Hematopoietic multipotent progenitor cell treated with erythropoietin and hydrocortisone succinate and interleukin-3 and kit ligand, for 6 days (in vitro differentiated cells): ENCODE measurements around the gene FAM193B.

Experiments used
- DNase-seq: peaks from one replicate; pipeline ENCODE4 v3.0.0-alpha.2; 2015

FAM193B gene

DNA sequence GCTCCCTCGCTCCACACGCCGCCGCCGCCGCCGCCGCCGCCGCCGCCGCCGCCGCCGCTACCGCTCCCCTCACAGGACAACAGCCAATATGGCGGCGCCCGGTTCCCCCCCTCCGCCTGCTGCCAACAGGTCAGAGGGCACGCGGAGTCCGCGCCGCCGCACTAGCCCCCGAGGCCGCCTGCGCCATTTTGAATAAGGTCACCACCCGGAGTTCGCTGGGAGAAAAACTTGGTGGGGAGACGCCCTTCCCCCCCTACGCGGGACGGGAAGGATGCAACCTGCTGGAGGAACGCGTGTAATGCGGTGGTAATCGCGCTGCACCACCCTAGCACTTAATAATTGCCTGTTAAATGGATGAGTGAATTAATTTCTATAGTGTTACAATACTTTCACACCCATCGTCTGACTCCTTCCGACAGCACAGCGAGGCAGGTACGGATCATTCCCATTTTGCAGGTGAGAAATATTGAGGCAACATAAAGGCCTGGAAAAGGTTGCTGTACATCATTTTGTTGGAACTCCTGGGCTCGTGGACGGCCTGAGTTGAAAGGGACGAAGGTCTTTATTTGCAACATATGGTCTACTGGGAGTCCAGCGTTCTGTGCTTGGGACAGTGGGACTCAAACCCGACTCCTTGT lies at the start of gene FAM193B:
FAM193B (minus strand) TSS at position 90 of the 638 bp plus-strand sequence. CDS start 105 bp downstream, outside the sequence.
- DNase-seq: peak; percentile 96

- DNase-seq: no peak
These were observed 49.8 kb upstream of the FAM193B start for GRCh38 chr5:177604116-177604521.

- no peak for DNase-seq
These were observed 49.3 kb upstream of the FAM193B start for GRCh38 chr5:177603631-177604030.

- DNase-seq: no peak
These were observed 48.1 kb upstream of the FAM193B start for GRCh38 chr5:177602458-177602830.

GRCh38 chr5:177601577-177602457 lies 47.5 kb upstream of the FAM193B start:
- DNase-seq: peak; percentile 30

DNA sequence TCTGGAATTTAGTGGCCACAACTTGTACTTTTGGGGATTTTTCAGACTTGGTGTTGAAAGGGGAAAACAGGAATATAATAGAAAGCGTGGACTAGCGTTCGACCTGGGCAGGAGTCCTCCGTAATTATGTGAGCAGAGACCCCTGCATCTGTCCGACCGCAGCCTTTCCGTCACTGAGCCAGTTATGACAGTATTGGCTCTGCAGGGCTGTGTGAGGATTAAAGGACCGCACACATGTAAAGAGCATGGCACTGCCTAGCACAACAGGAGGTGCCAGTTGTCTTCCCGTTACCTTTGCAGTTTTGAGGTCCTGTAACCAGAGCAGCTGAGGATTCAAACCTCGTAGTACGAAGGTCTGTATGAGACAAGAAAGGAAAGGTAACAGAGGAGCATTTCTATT lies 46.8 kb upstream of the FAM193B start:
- no peak for DNase-seq

GRCh38 chr5:177600508-177601018 lies 46.2 kb upstream of the FAM193B start:
- DNase-seq: no peak

DNA sequence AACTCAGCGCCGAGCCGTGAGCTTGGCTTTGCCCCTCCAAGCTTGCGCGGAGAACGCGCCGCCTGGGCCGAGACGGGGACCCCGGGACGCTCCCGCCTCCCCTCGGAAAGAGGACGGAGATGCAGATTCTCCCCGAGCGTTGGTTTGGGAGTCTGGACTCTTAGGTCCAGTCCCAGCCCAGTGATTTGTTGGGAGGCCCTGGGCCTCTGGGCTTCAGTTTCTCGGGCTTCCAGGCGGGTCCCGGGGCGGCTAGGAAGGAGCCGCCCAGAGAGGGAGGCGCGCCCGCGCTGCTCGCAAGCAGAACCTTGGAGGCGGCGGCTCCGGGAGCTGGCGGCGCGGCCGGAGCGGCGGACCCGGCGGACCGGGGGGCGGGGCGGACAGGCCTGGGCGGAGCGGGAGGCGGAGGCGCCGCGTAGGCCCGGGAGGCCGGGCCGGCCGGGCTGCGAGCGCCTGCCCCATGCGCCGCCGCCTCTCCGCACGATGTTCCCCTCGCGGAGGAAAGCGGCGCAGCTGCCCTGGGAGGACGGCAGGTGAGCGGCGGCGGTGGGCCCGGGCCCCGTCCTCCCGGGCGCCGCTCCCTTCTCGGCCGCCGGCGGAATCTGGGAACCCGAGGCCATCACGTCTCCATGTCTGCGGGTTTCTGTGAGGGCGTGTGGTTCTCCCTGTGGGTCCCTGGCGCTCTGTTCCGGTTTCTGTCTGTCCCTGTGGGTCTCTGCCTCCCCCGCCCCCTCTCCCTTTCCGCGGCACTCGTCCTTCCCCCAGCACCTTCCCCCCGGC lies 45.6 kb upstream of the FAM193B start, which contains the start of gene B4GALT7:
B4GALT7 (plus strand) TSS at position 402 of the 777 bp plus-strand sequence; CDS start at position 481, 79 bp downstream.
- peak; percentile 90 for DNase-seq

- no peak for DNase-seq
These were observed 44.1 kb upstream of the FAM193B start for GRCh38 chr5:177598477-177598876.

DNA sequence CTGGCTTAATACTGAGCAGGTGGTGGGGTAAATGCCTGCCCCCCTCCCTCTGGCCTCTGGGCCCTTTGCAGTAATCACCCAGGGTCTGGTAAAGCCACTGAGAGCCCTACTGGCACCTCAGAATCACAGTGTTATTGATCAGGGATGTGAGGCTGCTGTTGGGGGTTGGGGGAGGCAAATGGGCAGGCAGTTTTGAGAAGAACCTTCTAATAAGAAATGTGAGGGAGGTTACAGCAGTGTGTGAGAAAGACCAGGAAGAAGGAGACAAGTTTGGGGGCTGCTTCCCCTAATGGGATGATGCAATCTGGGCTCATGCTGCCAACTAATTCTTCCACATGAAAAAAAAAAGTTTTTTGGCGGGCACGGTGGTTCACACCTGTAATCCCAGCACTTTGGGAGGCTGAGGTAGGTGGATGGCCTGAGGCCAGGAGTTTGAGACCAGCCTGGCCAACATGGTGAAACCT lies 42.4 kb upstream of the FAM193B start:
- DNase-seq: no peak

GRCh38 chr5:177595991-177596774 lies 41.8 kb upstream of the FAM193B start:
- DNase-seq: no peak

DNA sequence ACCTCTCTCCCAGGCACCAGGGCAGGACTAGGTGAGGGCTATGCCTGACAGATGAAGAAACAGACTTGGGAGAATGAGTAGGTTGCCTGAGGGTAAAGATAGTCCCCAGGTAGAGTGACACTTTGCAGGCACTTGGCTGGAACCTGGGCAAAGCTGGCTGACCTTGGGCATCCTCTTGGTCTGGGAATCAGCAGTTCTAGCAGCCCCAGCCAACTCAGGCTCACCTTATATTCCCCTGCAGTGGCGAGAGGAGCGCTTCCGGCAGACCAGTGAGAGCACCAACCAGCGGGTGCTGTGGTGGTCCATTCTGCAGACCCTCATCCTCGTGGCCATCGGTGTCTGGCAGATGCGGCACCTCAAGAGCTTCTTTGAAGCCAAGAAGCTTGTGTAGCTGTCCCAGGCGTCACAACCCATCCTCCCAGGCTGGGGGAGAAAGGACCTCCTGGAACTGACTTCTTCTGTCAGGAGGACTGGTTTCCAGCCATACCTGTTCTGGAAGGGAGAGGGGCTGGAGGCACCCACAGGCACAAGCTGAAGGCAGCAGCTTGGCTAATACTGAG lies 40.7 kb upstream of the FAM193B start:
- no peak for DNase-seq

GRCh38 chr5:177594071-177594470 lies 39.7 kb upstream of the FAM193B start:
- no peak for DNase-seq

DNA sequence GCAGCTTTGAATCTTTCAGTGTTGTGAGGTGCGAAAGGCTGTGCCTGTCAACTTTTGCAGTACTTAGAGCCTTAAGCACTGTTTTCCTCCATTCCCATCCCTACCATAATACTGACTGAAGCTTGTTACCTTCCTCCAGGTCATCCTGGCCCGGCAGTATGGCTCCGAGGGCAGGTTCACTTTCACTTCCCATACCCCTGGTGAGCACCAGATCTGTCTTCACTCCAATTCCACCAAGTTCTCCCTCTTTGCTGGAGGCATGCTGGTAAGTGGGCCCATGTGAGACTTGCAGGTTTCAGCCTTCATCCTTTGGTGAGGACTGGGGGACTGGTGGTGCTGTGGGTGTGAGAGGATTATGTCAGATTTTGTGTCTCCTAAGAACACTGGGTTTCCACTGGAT lies 39.1 kb upstream of the FAM193B start:
- no peak for DNase-seq

- DNase-seq: no peak
These were observed 38.5 kb upstream of the FAM193B start for GRCh38 chr5:177592905-177593304.

DNA sequence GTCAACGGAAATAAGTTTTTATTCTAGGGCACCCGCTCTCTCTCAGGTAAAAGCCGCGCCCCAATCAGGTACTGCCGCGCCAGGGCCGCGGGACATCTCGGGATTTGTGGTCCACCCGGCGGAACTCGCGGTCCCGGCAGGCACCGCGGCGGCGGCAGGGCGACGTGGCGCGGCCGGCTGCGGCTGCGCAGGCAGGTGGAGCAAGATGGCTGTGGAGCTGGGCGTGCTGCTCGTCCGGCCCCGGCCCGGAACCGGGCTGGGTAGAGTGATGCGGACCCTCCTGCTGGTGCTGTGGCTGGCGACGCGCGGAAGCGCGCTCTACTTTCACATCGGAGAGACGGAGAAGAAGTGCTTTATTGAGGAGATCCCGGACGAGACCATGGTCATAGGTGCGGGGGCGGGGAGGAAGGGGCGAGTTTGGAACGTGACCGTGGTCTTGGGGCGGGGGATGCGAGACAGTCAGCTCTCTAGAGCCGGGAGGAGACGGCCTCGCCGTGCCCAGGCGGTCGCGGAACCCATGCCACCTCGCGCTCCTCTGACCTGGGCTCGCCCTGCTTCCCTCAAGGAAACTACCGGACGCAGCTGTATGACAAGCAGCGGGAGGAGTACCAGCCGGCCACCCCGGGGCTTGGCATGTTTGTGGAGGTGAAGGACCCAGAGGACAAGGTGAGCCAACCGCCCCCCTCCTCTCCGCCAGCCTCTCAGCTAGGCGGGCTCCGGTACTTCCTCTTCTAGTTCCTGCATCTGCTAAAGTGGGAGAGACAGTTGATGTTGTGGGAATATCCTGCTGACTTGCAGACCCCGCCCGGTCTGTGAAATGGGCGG lies 37.9 kb upstream of the FAM193B start, which contains the start of gene TMED9:
TMED9 (plus strand) TSS at position 194 of the 825 bp plus-strand sequence; CDS start at position 206, 12 bp downstream.
- DNase-seq: peak; percentile 87

DNA sequence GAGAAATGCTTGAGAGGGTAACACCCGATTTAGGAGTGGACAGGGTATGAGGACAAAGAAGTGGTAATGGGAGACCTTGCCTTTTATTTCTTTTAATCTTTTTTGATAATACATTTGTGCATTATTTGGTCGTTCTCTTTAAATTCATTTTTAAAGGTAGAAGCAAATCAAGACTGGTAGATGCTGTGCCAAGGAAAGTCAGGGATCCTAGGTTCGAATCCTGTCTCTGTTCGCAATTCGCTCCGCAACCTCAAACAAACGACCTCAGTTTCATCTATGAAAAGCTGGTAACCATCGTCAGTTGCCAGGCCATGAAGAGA lies 37.3 kb upstream of the FAM193B start:
- no peak for DNase-seq

- DNase-seq: no peak
These were observed 36.0 kb upstream of the FAM193B start for GRCh38 chr5:177590406-177590805.

GRCh38 chr5:177588413-177588909 lies 34.1 kb upstream of the FAM193B start:
- no peak for DNase-seq

DNA sequence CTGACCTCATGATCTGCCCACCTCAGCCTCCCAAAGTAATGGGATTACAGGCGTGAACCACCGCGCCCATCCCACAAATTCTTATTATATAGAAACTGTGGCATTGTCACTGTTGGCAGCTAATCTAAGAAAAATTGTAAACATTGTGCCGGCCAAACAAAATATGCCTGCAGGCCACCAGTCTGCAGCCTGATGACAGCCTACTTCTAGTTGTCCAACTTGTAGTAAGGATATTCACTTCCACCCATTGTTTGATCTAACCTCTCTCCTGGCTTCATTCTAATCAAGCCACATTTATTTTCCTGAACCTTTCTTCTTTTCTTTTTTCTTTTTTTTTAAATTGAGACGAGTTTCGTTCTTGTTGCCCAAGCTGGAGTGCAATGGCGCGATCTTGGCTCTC lies 24.0 kb upstream of the FAM193B start:
- DNase-seq: no peak

DNA sequence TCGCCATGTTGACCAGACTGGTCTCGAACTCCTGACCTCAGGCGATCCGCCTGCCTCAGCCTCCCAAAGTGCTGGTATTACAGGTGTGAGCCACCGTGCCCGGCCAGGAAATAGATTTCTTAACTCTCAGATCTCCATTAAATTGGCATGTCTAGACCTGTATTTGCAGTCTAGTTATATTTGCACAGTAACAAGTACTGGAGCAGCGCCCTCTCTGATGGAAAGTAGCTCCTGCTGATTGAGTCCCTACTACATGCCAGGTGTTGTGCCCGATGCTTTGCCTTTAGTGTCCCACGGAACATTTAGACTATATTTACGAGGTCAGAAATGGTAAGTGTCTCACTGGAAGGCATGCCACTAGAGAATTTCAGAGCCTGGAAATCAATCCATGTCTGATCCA lies 21.8 kb upstream of the FAM193B start:
- no peak for DNase-seq
